Esophagus muscularis mucosa (tissue), 4 donors: ENCODE data around the gene DLG1.

ENCODE experiments used
- CTCF ChIP-seq, 3 experiments: fragments of 200-600 bp in 2 of 3; fragments of 450-650 bp in 1 of 3; sonication (generic) in 2 of 3; IDR thresholded peaks; one replicate each; pipeline ENCODE4 v1.5.1; 2017 to 2019; ENCODE audit warnings: antibody characterized with exemption in 3 of 3, mild to moderate bottlenecking in 2 of 3, moderate library complexity in 1 of 3
- EP300 ChIP-seq: sonication (generic); formaldehyde crosslinking; IDR thresholded peaks from one replicate; pipeline ENCODE4 v1.6.1; 2017; ENCODE audit warnings: antibody characterized with exemption
- POLR2A ChIP-seq: fragments of 450-650 bp; IDR thresholded peaks from one replicate; pipeline ENCODE4 v1.6.1; 2017; ENCODE audit warnings: antibody characterized with exemption, moderate library complexity, mild to moderate bottlenecking, low read depth
- POLR2AphosphoS5 ChIP-seq, 2 donors: sonication (generic); formaldehyde crosslinking; IDR thresholded peaks; one replicate each; pipeline ENCODE4 v1.6.1; 2017; ENCODE audit warnings: antibody characterized with exemption in 2 of 2

GRCh38 chr3:197241173-197241572, 57.2 kb downstream of the DLG1 start:
- no peak for TF ChIP-seq POLR2AphosphoS5 (IDR thresholded peaks at IDR 0.05)
- no peak for TF ChIP-seq CTCF (IDR thresholded peaks at IDR 0.05)
- no peak for TF ChIP-seq POLR2A
- TF ChIP-seq EP300, result no peak
